Thymus (tissue), 11 donors: ENCODE measurements around the gene KRT24. TPM values are rescaled to one million over a fixed set of nuclear protein-coding genes. Genes with fewer than 3 reads are reported as not detected.
A peak's percentile ranks its signal among the peaks of the same experiment; 100 is the strongest.

ENCODE experiments used
- DNase-seq, 9 donors: peaks; one replicate each; pipeline ENCODE4 v3.0.0-alpha.2; 2013; ENCODE audit warnings: low spot score in 9 of 9, low read depth in 6 of 9, missing footprints in 1 of 9
- H3K27ac ChIP-seq, 2 donors: one replicate each; pipeline ENCODE4 v1.5.1; 2013; ENCODE audit warnings: control low read depth in 1 of 2, low read depth in 1 of 2, low read length in 1 of 2, mild to moderate bottlenecking in 1 of 2, moderate library complexity in 1 of 2
- H3K27me3 ChIP-seq, 2 donors: one replicate each; pipeline ENCODE4 v1.5.1; 2013; ENCODE audit warnings: low read length in 1 of 2; ENCODE audit not compliant: control insufficient read depth in 2 of 2, insufficient read depth in 1 of 2
- H3K36me3 ChIP-seq, 2 donors: one replicate each; pipeline ENCODE4 v1.5.1; 2013; ENCODE audit warnings: low read length in 1 of 2, mild to moderate bottlenecking in 1 of 2, moderate library complexity in 1 of 2; ENCODE audit not compliant: control insufficient read depth in 2 of 2, insufficient read depth in 2 of 2
- H3K4me1 ChIP-seq, 2 donors: one replicate each; pipeline ENCODE4 v1.5.1; 2013; ENCODE audit warnings: low read length in 2 of 2; ENCODE audit not compliant: control insufficient read depth in 2 of 2, insufficient read depth in 2 of 2
- H3K4me3 ChIP-seq, 2 donors: one replicate each; pipeline ENCODE4 v1.5.1; 2013; ENCODE audit warnings: low read length in 2 of 2, control low read depth in 1 of 2, mild to moderate bottlenecking in 1 of 2
- H3K9me3 ChIP-seq, 2 donors: one replicate each; pipeline ENCODE4 v1.5.1; 2013; ENCODE audit warnings: low read length in 1 of 2, mild to moderate bottlenecking in 1 of 2; ENCODE audit not compliant: control insufficient read depth in 2 of 2, insufficient read depth in 1 of 2
- WGBS: extraction: QIAGEN DNeasy Blood & Tissue Kit; methylation state at CpG from one replicate; pipeline ENCODE4 v1.1.7; 2013; 5-methylcytosine and 5-hydroxymethylcytosine counted together
- polyA plus RNA-seq: library from polyadenylated mRNA; stranded (reverse); fragments of 200-250 nt; gene quantifications from one replicate; pipeline ENCODE4 v1.2.3, GENCODE V29; 2013
- total RNA-seq: library from RNA; stranded (reverse); fragments of 120-200 nt; gene quantifications from one replicate; pipeline ENCODE4 v1.2.4, GENCODE V29; 2013
- donor health status: healthy.

The KRT24 gene
- total and polyA plus RNA-seq, 2 donors, result 0.14 to 1.9 TPM

- Histone ChIP-seq H3K4me1 (no peaks in the 10 kb centered on the region), H3K27ac (no peak overlapping the region), H3K36me3 (no peaks in the 10 kb centered on the region), H3K4me3 (no peak overlapping the region), H3K27me3 (peaks cover 0 to 3% of the 10 kb centered on the region in 2 donors), H3K9me3 (no peaks in the 10 kb centered on the region)
- 78% methylated on average over 2 of the region's 2 CpGs for WGBS
- peak in 2 of 9 donors; percentile 0 to 1 for DNase-seq
Observed at GRCh38 chr17:40726919-40727318, 23.4 kb upstream of the KRT24 start.

- peaks cover 4 to 8% of the 10 kb centered on the region in 2 donors for H3K27me3 ChIP-seq
- DNase-seq, result no peak
- H3K27ac ChIP-seq, result no peak overlapping the region
- no peaks in the 10 kb centered on the region for H3K9me3 ChIP-seq
- no peaks in the 10 kb centered on the region for H3K4me1 ChIP-seq
- no peak overlapping the region for H3K4me3 ChIP-seq
- H3K36me3 ChIP-seq, result no peaks in the 10 kb centered on the region
- WGBS, result 84% methylated on average over 1 of the region's 1 CpG
Observed at GRCh38 chr17:40724656-40725055, 21.1 kb upstream of the KRT24 start.

- 85% methylated on average over 1 of the region's 1 CpG for WGBS
- H3K27me3 ChIP-seq, result peaks cover 4 to 8% of the 10 kb centered on the region in 2 donors
- H3K4me3 ChIP-seq, result no peak overlapping the region
- no peaks in the 10 kb centered on the region for H3K4me1 ChIP-seq
- no peaks in the 10 kb centered on the region for H3K36me3 ChIP-seq
- no peak for DNase-seq
- H3K27ac ChIP-seq, result no peak overlapping the region
- H3K9me3 ChIP-seq, result no peaks in the 10 kb centered on the region
Observed at GRCh38 chr17:40722241-40722640, 18.7 kb upstream of the KRT24 start.

DNA sequence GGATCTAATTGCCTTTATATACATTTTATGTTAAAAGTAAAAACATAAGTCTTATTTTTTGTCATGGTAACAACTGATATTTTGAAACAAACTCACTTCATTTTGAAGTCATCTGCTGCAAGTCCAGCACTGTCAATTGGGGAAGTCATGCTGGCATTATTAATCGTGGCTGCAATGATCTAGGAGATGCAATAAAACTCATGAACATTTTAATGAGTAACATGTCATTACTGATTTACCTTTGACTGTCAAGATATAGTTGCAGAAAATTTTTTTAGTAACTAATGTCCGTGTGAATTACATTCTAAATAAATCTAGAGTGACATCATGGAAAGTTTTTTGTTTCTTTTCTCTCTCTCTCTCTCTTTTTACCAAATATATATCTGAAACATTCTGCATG, 17.3 kb upstream of the KRT24 start:
- H3K9me3 ChIP-seq, result no peaks in the 10 kb centered on the region
- WGBS, result 80% methylated on average over 2 of the region's 2 CpGs
- no peak overlapping the region for H3K27ac ChIP-seq
- no peak overlapping the region for H3K4me3 ChIP-seq
- H3K36me3 ChIP-seq, result no peaks in the 10 kb centered on the region
- H3K4me1 ChIP-seq, result no peaks in the 10 kb centered on the region
- no peak for DNase-seq
- H3K27me3 ChIP-seq, result peaks cover 4 to 8% of the 10 kb centered on the region in 2 donors

GRCh38 chr17:40718930-40719329, 15.4 kb upstream of the KRT24 start:
- H3K27me3 ChIP-seq, result peaks cover 4 to 14% of the 10 kb centered on the region in 2 donors
- H3K4me3 ChIP-seq, result no peak overlapping the region
- no peaks in the 10 kb centered on the region for H3K36me3 ChIP-seq
- no peaks in the 10 kb centered on the region for H3K4me1 ChIP-seq
- H3K27ac ChIP-seq, result no peak overlapping the region
- no peak for DNase-seq
- 69% methylated on average over 8 of the region's 8 CpGs for WGBS
- H3K9me3 ChIP-seq, result no peaks in the 10 kb centered on the region

- no peak overlapping the region for H3K4me3 ChIP-seq
- whole genome bisulfite sequencing, result 86% methylated on average over 3 of the region's 3 CpGs
- no peaks in the 10 kb centered on the region for H3K4me1 ChIP-seq
- DNase-seq, result no peak
- H3K9me3 ChIP-seq, result no peaks in the 10 kb centered on the region
- H3K27me3 ChIP-seq, result peaks cover 4 to 11% of the 10 kb centered on the region in 2 donors
- no peaks in the 10 kb centered on the region for H3K36me3 ChIP-seq
- no peak overlapping the region for H3K27ac ChIP-seq
Observed at GRCh38 chr17:40717776-40718175, 14.2 kb upstream of the KRT24 start.

- WGBS, result 78% methylated on average over 6 of the region's 6 CpGs
- Histone ChIP-seq H3K36me3 (no peaks in the 10 kb centered on the region), H3K4me3 (no peak overlapping the region), H3K27me3 (peaks cover 0 to 6% of the 10 kb centered on the region in 2 donors), H3K9me3 (no peaks in the 10 kb centered on the region), H3K4me1 (no peaks in the 10 kb centered on the region), H3K27ac (no peak overlapping the region)
- no peak for DNase-seq
Observed at GRCh38 chr17:40714473-40714872, 10.9 kb upstream of the KRT24 start.

DNA sequence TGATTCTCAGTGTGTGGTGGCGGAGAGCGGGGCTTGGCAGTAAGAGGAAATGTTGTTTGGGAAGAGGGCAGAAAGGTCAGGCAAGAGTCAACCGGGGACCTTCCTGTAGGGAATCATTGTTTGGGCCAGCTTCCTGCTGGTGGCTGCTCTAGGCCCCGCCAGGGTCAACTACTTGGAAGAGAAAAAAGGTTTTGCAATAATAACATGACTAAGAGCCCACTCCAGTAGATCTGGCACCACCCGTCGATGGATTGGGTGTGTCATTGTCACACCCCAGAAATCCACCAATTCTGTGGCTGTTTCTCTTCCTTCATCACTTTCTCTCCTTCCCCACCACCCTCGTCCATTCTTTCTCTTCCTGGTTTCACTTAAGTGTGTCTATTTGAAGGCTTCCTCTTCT, 4.2 kb upstream of the KRT24 start:
- no peak overlapping the region for H3K4me3 ChIP-seq
- no peaks in the 10 kb centered on the region for H3K36me3 ChIP-seq
- WGBS, result 73% methylated on average over 7 of the region's 7 CpGs
- no peak for DNase-seq
- no peak overlapping the region for H3K27ac ChIP-seq
- H3K27me3 ChIP-seq, result peaks cover 2 to 9% of the 10 kb centered on the region in 2 donors
- H3K4me1 ChIP-seq, result no peaks in the 10 kb centered on the region
- no peaks in the 10 kb centered on the region for H3K9me3 ChIP-seq

DNA sequence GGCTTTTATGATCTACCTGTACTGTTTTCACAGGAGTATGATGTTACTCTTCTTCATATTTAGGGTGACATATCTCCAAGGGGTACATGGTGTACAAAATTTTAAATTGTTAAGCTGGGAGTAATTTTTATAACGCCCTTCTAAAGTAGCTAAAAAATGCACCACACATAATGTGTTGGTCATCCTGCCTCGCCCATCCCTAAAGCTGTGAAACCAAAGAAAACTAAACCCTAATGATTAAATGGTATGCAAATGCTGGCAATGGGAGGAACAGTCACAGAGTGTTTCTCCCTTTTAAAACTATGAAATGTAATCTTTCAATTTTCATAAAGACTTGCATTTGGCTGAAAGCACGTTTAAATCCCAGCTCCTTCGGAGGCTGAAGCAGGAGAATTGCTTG, 2.0 kb upstream of the KRT24 start:
- DNase-seq, result no peak
- H3K27ac ChIP-seq, result no peak overlapping the region
- H3K4me1 ChIP-seq, result no peaks in the 10 kb centered on the region
- no peak overlapping the region for H3K4me3 ChIP-seq
- no peaks in the 10 kb centered on the region for H3K36me3 ChIP-seq
- H3K27me3 ChIP-seq, result peaks cover 2 to 13% of the 10 kb centered on the region in 2 donors
- no peaks in the 10 kb centered on the region for H3K9me3 ChIP-seq
- 80% methylated on average over 4 of the region's 4 CpGs for WGBS

DNA sequence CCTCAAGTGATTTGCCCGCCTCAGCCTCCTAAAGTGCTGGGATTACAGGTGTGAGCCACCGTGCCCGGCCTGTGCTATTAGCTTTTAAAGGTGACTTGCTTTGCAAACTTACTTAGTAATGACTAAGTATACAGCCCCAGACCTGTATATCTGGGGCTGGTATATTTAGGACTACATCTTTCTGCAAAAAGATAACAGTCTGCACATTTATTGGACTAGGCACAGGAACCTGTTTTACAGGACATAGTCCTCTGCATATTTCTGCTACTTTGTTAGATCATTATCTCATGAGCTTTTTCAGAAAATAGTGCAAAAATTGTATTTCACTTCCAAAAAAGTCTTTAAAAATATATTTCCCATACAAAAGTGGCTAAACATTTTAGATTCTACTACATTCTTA, 1.3 kb downstream of the KRT24 start:
- no peak for DNase-seq
- 97% methylated on average over 3 of the region's 3 CpGs for WGBS

More for the DNA sequence above, 1.3 kb downstream of the KRT24 start:
- Histone ChIP-seq H3K36me3 (no peaks in the 10 kb centered on the region), H3K9me3 (no peaks in the 10 kb centered on the region), H3K27ac (no peak overlapping the region), H3K4me1 (no peaks in the 10 kb centered on the region), H3K27me3 (peaks cover 0 to 11% of the 10 kb centered on the region in 2 donors), H3K4me3 (no peak overlapping the region)
